MCF 10A (cell line): ENCODE measurements around the gene CYP4F3. TPM values are rescaled to one million over a fixed set of nuclear protein-coding genes. Genes with fewer than 3 reads are reported as not detected.

Experiments
- BruUV-seq: library from RNA; stranded (reverse); fragments of 400-500 nt; replicated peaks from 2 replicates; lab custom pipeline; 2021; lab: Mats Ljungman, UMichigan
- CTCF ChIA-PET: fragments of 300-600 bp; sonication (Branson Sonifier 250); formaldehyde crosslinking; extraction: SDS; loops from one replicate; lab custom pipeline; 2021; ENCODE audit warnings: antibody characterized with exemption, inconsistent platforms; lab: Yijun Ruan, JAX
- POLR2A ChIA-PET: fragments of 300-600, 350-650 bp; sonication (Branson Sonifier 250); formaldehyde crosslinking; extraction: SDS; loops from one replicate; lab custom pipeline; 2020; ENCODE audit warnings: antibody characterized with exemption, inconsistent platforms; lab: Yijun Ruan, JAX
- DNase-seq: peaks from one replicate; pipeline ENCODE4 v3.0.0-alpha.2; 2018; ENCODE audit not compliant: unreplicated experiment
- H3K27ac Mint-ChIP-seq: one replicate; pipeline ENCODE4 v1.8.0; 2022; ENCODE audit warnings: mild to moderate bottlenecking, low read depth, mixed read lengths; ENCODE audit not compliant: unreplicated experiment
- H3K27me3 Mint-ChIP-seq: one replicate; pipeline ENCODE4 v1.8.0; 2022; ENCODE audit warnings: mixed read lengths; ENCODE audit not compliant: insufficient read depth, unreplicated experiment
- H3K36me3 Mint-ChIP-seq: one replicate; pipeline ENCODE4 v1.8.0; 2022; ENCODE audit warnings: mild to moderate bottlenecking, moderate library complexity, mixed read lengths; ENCODE audit not compliant: insufficient read depth, unreplicated experiment
- H3K4me1 Mint-ChIP-seq: one replicate; pipeline ENCODE4 v1.8.0; 2022; ENCODE audit warnings: mixed read lengths; ENCODE audit not compliant: insufficient read depth, unreplicated experiment
- H3K4me3 Mint-ChIP-seq: one replicate; pipeline ENCODE4 v1.8.0; 2022; ENCODE audit warnings: mild to moderate bottlenecking, moderate library complexity, mixed read lengths; ENCODE audit not compliant: unreplicated experiment
- H3K9me3 Mint-ChIP-seq: one replicate; pipeline ENCODE4 v1.8.0; 2022; ENCODE audit warnings: mixed read lengths; ENCODE audit not compliant: unreplicated experiment
- CTCF ChIP-seq: fragments of 200-600 bp; IDR thresholded peaks from one replicate; pipeline ENCODE4 v1.8.0; 2022; ENCODE audit warnings: antibody characterized with exemption, mild to moderate bottlenecking; ENCODE audit not compliant: unreplicated experiment
- intact Hi-C: fragments of 100-400 bp; cut with micrococcal nuclease; formaldehyde crosslinking; loops from 2 replicates; pipeline ENCODE4 v1.14.1; 2022
- total RNA-seq: library from RNA; stranded (reverse); gene quantifications from 2 replicates; pipeline ENCODE4 v1.2.3, GENCODE V29; 2022

The CYP4F3 gene
- total RNA-seq, 1 experiment from 2014 or later: 0.75 TPM

- POLR2A ChIA-PET: interaction anchor here (1.0 kb wide), 1 partner anchor 201 kb away, joined by 5 read pairs; no protein-coding TSS in a partner anchor
- no TSS peak for BruUV-seq
- peaks cover 4% of the 10 kb centered on the region for H3K9me3 Mint-ChIP-seq
- H3K27me3 Mint-ChIP-seq: no peaks in the 10 kb centered on the region
- intact Hi-C loops: no loop called here
- CTCF ChIA-PET: interaction anchor here (0.6 to 1.0 kb wide), 4 partner anchors 45 to 546 kb away, joined by 3 to 4 read pairs (median 3); no protein-coding TSS in a partner anchor
- no peak for DNase-seq
- H3K4me1 Mint-ChIP-seq: peaks cover 12% of the 10 kb centered on the region
- no peak overlapping the region for H3K27ac Mint-ChIP-seq
- H3K4me3 Mint-ChIP-seq: no peak overlapping the region
- no peaks in the 10 kb centered on the region for H3K36me3 Mint-ChIP-seq
- TF ChIP-seq CTCF: no peak
These were observed 4.7 kb upstream of the CYP4F3 start for GRCh38 chr19:15636026-15636425.

- Mint-ChIP-seq H3K27ac (no peak overlapping the region), H3K36me3 (no peaks in the 10 kb centered on the region), H3K4me3 (no peak overlapping the region), H3K9me3 (peaks cover 25% of the 10 kb centered on the region), H3K27me3 (no peaks in the 10 kb centered on the region), H3K4me1 (peaks cover 20% of the 10 kb centered on the region)
- BruUV-seq: no TSS peak
- intact Hi-C loops: no loop called here
- CTCF ChIA-PET: interaction anchor here (0.7 kb wide), 1 partner anchor 10 kb away, joined by 4 read pairs; no protein-coding TSS in a partner anchor
- POLR2A ChIA-PET: no interaction called here
- DNase-seq: no peak
- no peak for TF ChIP-seq CTCF
These were observed 1.1 kb upstream of the CYP4F3 start for GRCh38 chr19:15639596-15639995.

GRCh38 chr19:15640904-15641597, 354 bp downstream of the CYP4F3 start:
- Mint-ChIP-seq H3K36me3 (no peaks in the 10 kb centered on the region), H3K9me3 (peaks cover 33% of the 10 kb centered on the region), H3K4me1 (peaks cover 20% of the 10 kb centered on the region), H3K4me3 (no peak overlapping the region), H3K27ac (no peak overlapping the region), H3K27me3 (no peaks in the 10 kb centered on the region)
- POLR2A ChIA-PET: interaction anchor here (0.7 kb wide), 1 partner anchor 429 kb away, joined by 3 read pairs; no protein-coding TSS in a partner anchor
- no TSS peak for BruUV-seq
- intact Hi-C loops: no loop called here
- no peak for TF ChIP-seq CTCF
- CTCF ChIA-PET: interaction anchor here (0.5 to 0.7 kb wide), 2 partner anchors 12 to 170 kb away, joined by 3 to 4 read pairs; no protein-coding TSS in a partner anchor
- no peak for DNase-seq

- H3K36me3 Mint-ChIP-seq: no peaks in the 10 kb centered on the region
- DNase-seq: no peak
- ChIA-PET POLR2A (no interaction called here), CTCF (no interaction called here)
- TF ChIP-seq CTCF: no peak
- intact Hi-C loops: no loop called here
- no TSS peak for BruUV-seq
- H3K9me3 Mint-ChIP-seq: peaks cover 33% of the 10 kb centered on the region
- peaks cover 20% of the 10 kb centered on the region for H3K4me1 Mint-ChIP-seq
- H3K27me3 Mint-ChIP-seq: no peaks in the 10 kb centered on the region
- no peak overlapping the region for H3K4me3 Mint-ChIP-seq
- H3K27ac Mint-ChIP-seq: no peak overlapping the region
These were observed 1.3 kb downstream of the CYP4F3 start for GRCh38 chr19:15641901-15642491.
